ENCODE data around the gene THY1.
A peak's percentile ranks its signal among the peaks of the same experiment; 100 is the strongest.
"Not testable (repeated sequence)": the region's sequence is repeated elsewhere in the genome, so short reads cannot be mapped to it uniquely, and the experiment has no call there.

Gene THY1

DNA sequence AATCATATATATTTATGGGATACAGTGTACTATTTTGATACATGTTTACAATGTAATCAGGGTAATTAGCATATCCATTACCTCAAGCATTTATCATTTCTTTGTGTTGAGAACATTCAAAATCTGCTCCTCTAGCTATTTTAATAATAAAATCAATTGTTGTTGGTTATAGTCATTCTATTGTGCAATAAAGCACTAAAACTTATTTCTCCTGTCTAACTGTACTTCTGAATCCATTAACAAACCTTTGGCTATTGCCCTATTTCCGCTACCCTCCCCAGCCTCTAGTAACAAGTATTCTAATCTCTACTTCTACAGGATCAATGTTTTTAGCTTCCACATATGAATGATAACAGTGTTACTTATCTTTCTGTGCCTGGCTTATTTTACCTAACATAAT, 26.1 kb downstream of the THY1 start:
- no peak overlapping the region for H3K4me3 ChIP-seq (ENCODE audit: low read depth, low read length)
- H3K27me3 ChIP-seq (ENCODE audit: control insufficient read depth, insufficient read depth, low read length): no peaks in the 10 kb centered on the region
- H3K4me1 ChIP-seq (ENCODE audit: control insufficient read depth, insufficient read depth, low read length): no peaks in the 10 kb centered on the region

DNA sequence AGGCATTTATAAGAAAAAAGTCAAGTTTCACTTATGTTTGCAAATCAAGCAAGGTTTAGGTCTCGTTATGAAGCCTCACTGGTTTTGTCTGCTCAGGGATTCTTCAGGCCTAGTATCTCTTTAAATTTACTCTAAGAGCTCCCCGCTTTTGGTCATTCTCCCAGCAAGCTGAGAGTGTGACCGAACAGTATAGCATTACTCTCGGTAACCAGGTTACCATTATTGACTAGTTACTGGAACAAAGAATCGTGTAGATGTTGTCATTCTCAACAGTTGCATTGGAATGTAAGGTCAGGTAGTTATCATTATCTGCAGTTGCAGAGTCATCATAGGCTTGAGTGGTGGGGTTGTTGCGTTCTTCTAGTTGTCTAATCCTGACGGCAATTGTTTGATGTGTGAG, 31.7 kb downstream of the THY1 start:
- H3K36me3 ChIP-seq (ENCODE audit: control insufficient read depth, insufficient read depth, low read length): no peaks in the 10 kb centered on the region
- H3K9ac ChIP-seq (ENCODE audit: low read depth, low read length): no peak overlapping the region
- no peaks in the 10 kb centered on the region for H3K27me3 ChIP-seq (ENCODE audit: control insufficient read depth, insufficient read depth, low read length)
- no peak overlapping the region for H3K4me3 ChIP-seq (ENCODE audit: low read depth, low read length)
- H3K4me1 ChIP-seq (ENCODE audit: control insufficient read depth, insufficient read depth, low read length): no peaks in the 10 kb centered on the region
- H3K9me3 ChIP-seq (ENCODE audit: control insufficient read depth, insufficient read depth, low read length): no peaks in the 10 kb centered on the region

More for the DNA sequence above, 26.1 kb downstream of the THY1 start:
- H3K36me3 ChIP-seq (ENCODE audit: control insufficient read depth, insufficient read depth, low read length): no peaks in the 10 kb centered on the region
- no peak overlapping the region for H3K9ac ChIP-seq (ENCODE audit: low read depth, low read length)
- H3K9me3 ChIP-seq (ENCODE audit: control insufficient read depth, insufficient read depth, low read length): no peaks in the 10 kb centered on the region

DNA sequence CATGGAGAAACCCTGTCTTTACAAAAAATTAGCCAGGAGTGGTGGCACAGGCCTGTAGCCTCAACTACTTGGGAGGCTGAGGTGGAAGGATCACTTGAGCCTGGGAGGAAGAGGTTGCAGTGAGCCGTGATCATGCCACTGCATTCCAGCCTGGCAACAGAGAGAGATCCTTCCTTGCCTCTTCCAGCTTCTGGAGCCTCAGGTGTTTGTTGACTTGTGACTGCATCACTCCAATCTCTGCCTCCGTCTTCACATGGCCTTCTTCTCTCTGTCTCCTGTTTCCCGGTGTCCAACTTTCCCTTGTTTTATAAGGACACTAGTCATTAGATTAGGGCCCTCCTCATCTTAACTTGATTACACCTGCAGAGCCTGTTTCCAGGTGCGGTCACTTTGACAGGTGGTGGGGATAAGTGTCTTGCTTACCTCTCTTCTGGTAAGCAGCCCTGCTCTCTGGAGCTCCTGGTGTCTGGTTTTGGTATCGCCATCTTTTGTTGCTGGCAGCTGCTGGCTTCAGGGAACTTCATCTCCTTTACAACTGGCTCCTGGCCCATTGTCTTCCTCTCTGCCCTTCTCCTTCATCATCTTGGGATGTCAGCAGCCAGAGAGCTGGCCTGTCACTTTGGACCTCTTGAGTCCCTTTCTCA, 33.2 kb downstream of the THY1 start:
- no peak overlapping the region for H3K9ac ChIP-seq (ENCODE audit: low read depth, low read length)
- H3K36me3 ChIP-seq (ENCODE audit: control insufficient read depth, insufficient read depth, low read length): no peaks in the 10 kb centered on the region
- H3K27me3 ChIP-seq (ENCODE audit: control insufficient read depth, insufficient read depth, low read length): no peaks in the 10 kb centered on the region
- no peaks in the 10 kb centered on the region for H3K9me3 ChIP-seq (ENCODE audit: control insufficient read depth, insufficient read depth, low read length)
- H3K4me3 ChIP-seq (ENCODE audit: low read depth, low read length): no peak overlapping the region
- no peaks in the 10 kb centered on the region for H3K4me1 ChIP-seq (ENCODE audit: control insufficient read depth, insufficient read depth, low read length)

DNA sequence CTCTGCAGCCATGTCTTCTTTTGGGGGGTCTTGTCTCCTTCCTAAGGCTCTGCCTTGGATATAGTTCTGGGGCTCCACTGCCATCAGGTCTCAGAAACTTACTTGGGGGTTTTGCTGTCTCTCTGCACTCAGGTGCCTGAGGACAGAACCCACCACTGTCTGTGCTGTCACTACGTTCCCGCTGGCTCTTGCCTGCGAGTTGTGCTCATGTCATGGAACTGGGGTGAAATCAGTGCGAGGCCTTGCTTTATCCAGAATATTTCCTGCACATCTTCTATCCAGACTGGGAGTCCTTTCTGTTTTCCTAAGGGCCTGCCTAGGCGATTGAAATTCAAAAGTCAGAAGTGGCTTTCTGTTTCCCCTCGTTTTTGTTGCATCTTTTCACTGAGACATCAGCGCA, 34.9 kb downstream of the THY1 start:
- no peaks in the 10 kb centered on the region for H3K9me3 ChIP-seq (ENCODE audit: control insufficient read depth, insufficient read depth, low read length)
- no peaks in the 10 kb centered on the region for H3K4me1 ChIP-seq (ENCODE audit: control insufficient read depth, insufficient read depth, low read length)
- H3K36me3 ChIP-seq (ENCODE audit: control insufficient read depth, insufficient read depth, low read length): no peaks in the 10 kb centered on the region
- H3K27me3 ChIP-seq (ENCODE audit: control insufficient read depth, insufficient read depth, low read length): peaks cover 11% of the 10 kb centered on the region
- H3K9ac ChIP-seq (ENCODE audit: low read depth, low read length): no peak overlapping the region
- no peak overlapping the region for H3K4me3 ChIP-seq (ENCODE audit: low read depth, low read length)

DNA sequence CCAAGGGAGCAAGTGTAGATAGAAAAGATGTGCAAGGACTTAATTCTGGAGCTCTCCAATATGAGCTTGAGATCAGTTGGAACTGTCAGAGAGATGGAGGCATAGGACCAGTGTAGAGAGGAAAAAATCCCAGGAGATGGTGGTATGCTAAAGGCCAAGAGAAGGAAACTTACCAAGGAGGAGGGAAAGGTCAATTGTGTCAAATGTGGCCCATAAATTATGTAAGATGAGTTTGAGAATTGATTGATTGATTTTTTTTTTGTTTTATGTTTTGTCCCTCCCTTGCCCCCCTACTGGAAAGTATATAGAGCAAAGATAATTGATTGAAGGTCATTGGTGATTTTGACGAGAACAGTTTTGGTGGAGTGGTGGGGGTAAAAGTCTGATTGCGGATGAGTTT, 38.6 kb downstream of the THY1 start:
- no peaks in the 10 kb centered on the region for H3K36me3 ChIP-seq (ENCODE audit: control insufficient read depth, insufficient read depth, low read length)
- no peak overlapping the region for H3K9ac ChIP-seq (ENCODE audit: low read depth, low read length)
- no peak overlapping the region for H3K4me3 ChIP-seq (ENCODE audit: low read depth, low read length)
- H3K9me3 ChIP-seq (ENCODE audit: control insufficient read depth, insufficient read depth, low read length): no peaks in the 10 kb centered on the region
- H3K27me3 ChIP-seq (ENCODE audit: control insufficient read depth, insufficient read depth, low read length): peaks cover 36% of the 10 kb centered on the region
- peaks cover 7% of the 10 kb centered on the region for H3K4me1 ChIP-seq (ENCODE audit: control insufficient read depth, insufficient read depth, low read length)

DNA sequence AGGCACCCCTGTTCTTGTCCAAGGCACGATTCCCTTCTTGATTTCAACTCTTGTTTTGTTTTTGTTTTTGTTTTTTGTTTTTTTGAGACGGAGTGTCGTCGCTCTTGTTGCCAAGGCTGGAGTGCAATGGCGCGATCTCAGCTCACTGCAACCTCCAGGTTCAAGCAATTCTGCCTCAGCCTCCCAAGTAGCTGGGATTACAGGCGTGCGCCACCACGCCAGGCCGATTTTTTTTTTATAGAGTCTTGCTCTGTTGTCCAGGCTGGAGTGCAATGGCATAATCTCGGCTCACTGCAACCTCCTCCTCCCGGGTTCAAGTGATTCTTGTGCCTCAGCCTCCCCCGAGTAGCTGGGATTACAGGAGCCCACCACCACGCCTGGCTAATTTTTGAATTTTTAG, 40.5 kb downstream of the THY1 start:
- H3K36me3 ChIP-seq (ENCODE audit: control insufficient read depth, insufficient read depth, low read length); H3K9me3 ChIP-seq (ENCODE audit: control insufficient read depth, insufficient read depth, low read length); H3K9ac ChIP-seq (ENCODE audit: low read depth, low read length); H3K4me3 ChIP-seq (ENCODE audit: low read depth, low read length): not testable (repeated sequence)
- peaks cover 38% of the 10 kb centered on the region for H3K27me3 ChIP-seq (ENCODE audit: control insufficient read depth, insufficient read depth, low read length)
- peaks cover 25% of the 10 kb centered on the region for H3K4me1 ChIP-seq (ENCODE audit: control insufficient read depth, insufficient read depth, low read length)

DNA sequence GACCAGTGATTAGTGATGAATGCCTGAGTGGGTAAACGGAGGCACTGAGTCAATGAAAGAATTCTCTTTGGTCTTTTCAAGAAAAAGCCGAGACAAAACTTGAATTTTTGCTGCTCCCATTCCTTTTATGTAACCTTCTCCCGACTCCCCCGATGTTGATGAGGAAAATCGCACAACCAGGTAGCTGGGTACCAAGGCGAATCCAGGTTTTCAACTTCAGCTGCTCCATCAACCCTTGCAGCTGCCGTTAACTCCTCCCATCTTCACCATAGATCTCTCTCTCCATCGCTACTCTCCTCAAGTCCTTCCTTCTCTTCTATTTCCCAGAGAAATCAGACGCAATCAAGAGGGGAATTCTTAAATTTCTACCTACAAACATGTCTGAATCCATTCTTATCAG, 40.9 kb downstream of the THY1 start:
- Histone ChIP-seq H3K9me3 (ENCODE audit: control insufficient read depth, insufficient read depth, low read length) (no peaks in the 10 kb centered on the region), H3K36me3 (ENCODE audit: control insufficient read depth, insufficient read depth, low read length) (no peaks in the 10 kb centered on the region), H3K9ac (ENCODE audit: low read depth, low read length) (no peak overlapping the region), H3K4me1 (ENCODE audit: control insufficient read depth, insufficient read depth, low read length) (peaks cover 25% of the 10 kb centered on the region), H3K27me3 (ENCODE audit: control insufficient read depth, insufficient read depth, low read length) (peaks cover 38% of the 10 kb centered on the region), H3K4me3 (ENCODE audit: low read depth, low read length) (peak overlapping the region; percentile 82)

DNA sequence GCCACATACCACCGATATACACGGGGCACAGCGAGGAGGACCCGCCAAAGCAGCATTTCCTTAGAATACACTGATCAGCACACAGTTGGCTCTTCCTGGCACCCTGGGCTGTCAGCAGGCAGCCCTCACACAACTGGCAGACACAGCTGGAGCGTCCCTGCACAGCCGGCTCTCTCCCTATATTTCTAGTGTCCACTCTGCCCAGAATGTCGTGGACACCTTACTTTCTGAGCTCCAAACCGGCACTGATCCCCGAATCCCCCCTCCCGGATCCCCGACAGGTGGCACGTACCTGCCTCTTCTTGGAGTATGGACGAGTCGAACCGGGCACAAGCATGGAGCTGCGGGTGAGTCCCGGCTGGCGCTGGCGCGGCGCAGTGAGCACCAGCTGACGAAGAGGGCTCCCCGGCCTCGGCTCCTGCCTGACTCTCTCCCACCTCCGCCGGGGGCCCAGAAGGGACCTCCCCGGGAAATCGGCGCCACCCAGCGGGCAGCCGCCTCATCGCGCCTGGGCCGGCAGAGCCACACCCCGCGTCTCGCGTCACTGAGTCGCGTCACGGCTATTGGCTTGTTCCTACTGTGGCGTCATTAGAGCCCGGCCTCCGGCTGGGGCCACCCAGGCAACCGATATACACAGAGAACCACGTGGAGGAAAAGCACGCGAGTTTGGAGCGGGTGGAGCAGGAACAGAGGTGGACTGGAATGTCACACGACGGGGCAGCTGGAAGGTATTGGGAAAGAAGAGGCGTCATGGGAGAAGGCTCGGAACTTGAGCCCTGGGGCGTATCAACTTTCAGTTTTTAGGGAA, 41.6 kb downstream of the THY1 start, which contains the start of gene USP2:
Gene USP2 (minus strand): TSS at position 510 of the 808 bp plus-strand sequence. CDS start 8,210 bp downstream, outside the sequence.
- H3K4me1 ChIP-seq (ENCODE audit: control insufficient read depth, insufficient read depth, low read length): peaks cover 25% of the 10 kb centered on the region
- H3K9ac ChIP-seq (ENCODE audit: low read depth, low read length): no peak within 1 kb of the TSS
- H3K36me3 ChIP-seq (ENCODE audit: control insufficient read depth, insufficient read depth, low read length): no peaks in the 10 kb centered on the region
- H3K27me3 ChIP-seq (ENCODE audit: control insufficient read depth, insufficient read depth, low read length): peaks cover 38% of the 10 kb centered on the region
- H3K4me3 ChIP-seq (ENCODE audit: low read depth, low read length): peak within 1 kb of the TSS; percentile 82
- no peaks in the 10 kb centered on the region for H3K9me3 ChIP-seq (ENCODE audit: control insufficient read depth, insufficient read depth, low read length)

DNA sequence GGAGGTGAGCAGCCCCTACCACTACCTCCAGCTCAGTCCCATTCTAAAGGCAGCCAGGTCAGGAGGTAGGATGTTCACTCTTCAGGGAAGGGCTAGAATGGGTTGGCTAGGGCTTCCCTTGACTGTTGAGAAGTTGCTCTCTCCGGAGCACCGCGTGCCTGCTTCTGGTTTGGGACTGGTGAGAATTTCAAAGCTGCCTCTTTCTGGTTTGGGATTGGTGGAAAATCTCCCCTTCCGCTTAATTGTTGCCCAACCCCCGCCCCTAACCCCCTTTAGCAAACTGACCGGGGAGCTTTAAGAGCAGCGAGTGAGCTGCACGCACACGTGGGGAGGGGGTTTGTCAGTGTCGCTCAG, 42.2 kb downstream of the THY1 start:
- H3K27me3 ChIP-seq (ENCODE audit: control insufficient read depth, insufficient read depth, low read length): peaks cover 38% of the 10 kb centered on the region
- no peaks in the 10 kb centered on the region for H3K36me3 ChIP-seq (ENCODE audit: control insufficient read depth, insufficient read depth, low read length)
- no peak overlapping the region for H3K9ac ChIP-seq (ENCODE audit: low read depth, low read length)
- H3K4me1 ChIP-seq (ENCODE audit: control insufficient read depth, insufficient read depth, low read length): peaks cover 25% of the 10 kb centered on the region
- no peaks in the 10 kb centered on the region for H3K9me3 ChIP-seq (ENCODE audit: control insufficient read depth, insufficient read depth, low read length)
- peak overlapping the region; percentile 82 for H3K4me3 ChIP-seq (ENCODE audit: low read depth, low read length)

DNA sequence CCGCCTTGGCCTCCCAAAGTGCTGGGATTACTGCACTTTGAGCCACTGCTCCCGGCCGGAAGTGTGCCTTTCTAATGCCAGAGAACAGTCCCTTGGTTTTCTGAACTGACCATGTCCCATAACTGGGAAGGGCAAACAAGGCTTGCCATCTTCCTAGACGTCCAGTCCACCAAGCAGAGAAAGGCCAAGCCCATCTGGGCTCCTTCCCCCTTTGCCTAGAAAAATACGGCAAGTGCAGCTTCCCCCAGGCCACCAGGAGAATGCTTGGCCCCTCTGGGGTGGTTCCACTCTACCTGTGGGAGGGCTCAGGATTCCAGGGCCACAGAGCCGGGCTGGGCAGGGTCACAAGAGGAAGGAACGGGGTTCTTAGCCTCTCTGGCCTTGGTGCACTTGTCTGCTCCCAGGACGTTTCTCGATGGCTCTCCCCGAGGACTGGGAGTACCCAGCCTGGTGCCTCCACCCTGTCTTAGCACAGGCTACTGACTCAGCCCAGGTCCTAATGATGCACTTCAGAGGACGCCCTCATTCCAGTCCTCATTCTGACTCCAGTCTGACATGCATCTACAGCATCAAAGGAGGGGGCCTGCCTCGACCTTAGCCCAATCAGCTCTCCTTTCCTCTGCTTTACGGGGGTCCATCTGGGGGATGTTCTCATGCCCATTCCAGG, 42.7 kb downstream of the THY1 start:
- H3K36me3 ChIP-seq (ENCODE audit: control insufficient read depth, insufficient read depth, low read length): no peaks in the 10 kb centered on the region
- no peak overlapping the region for H3K9ac ChIP-seq (ENCODE audit: low read depth, low read length)
- H3K27me3 ChIP-seq (ENCODE audit: control insufficient read depth, insufficient read depth, low read length): peaks cover 38% of the 10 kb centered on the region
- peak overlapping the region; percentile 82 for H3K4me3 ChIP-seq (ENCODE audit: low read depth, low read length)
- peaks cover 30% of the 10 kb centered on the region for H3K4me1 ChIP-seq (ENCODE audit: control insufficient read depth, insufficient read depth, low read length)
- no peaks in the 10 kb centered on the region for H3K9me3 ChIP-seq (ENCODE audit: control insufficient read depth, insufficient read depth, low read length)

DNA sequence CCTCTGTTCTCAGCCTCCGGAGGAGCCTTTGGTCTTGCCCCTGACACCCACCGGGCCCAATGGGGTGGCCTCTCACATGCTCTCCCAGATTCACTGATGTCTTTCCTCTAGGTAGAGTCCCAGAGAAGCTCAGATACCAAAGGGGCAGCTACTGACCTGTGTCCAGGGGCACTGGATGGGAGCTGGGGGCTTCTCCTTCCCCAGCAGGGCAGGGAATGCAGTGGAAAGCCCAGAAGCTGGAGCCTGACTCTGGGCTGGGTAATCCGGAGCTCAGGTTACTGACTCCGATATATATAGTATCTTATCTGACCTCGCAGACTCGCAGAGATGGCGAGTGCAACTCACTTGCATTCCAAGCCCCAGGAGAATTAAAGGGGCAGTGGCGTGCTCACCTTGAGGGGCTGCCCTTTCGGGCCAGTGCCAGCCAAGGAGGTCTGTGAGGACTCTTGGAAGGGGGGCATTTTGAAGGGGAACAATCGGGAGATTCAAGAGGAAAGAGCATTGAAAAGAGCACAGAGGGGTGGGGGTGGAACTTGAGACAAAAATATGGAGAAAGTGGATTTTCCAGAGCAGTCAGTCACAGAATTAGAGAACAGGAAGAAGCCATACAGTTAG, 44.0 kb downstream of the THY1 start:
- peak overlapping the region; percentile 28 for H3K4me3 ChIP-seq (ENCODE audit: low read depth, low read length)

More for the DNA sequence above, 44.0 kb downstream of the THY1 start:
- H3K4me1 ChIP-seq (ENCODE audit: control insufficient read depth, insufficient read depth, low read length): peaks cover 35% of the 10 kb centered on the region
- H3K9ac ChIP-seq (ENCODE audit: low read depth, low read length): no peak overlapping the region
- no peaks in the 10 kb centered on the region for H3K36me3 ChIP-seq (ENCODE audit: control insufficient read depth, insufficient read depth, low read length)
- no peaks in the 10 kb centered on the region for H3K9me3 ChIP-seq (ENCODE audit: control insufficient read depth, insufficient read depth, low read length)
- H3K27me3 ChIP-seq (ENCODE audit: control insufficient read depth, insufficient read depth, low read length): peaks cover 34% of the 10 kb centered on the region
